Nephron (organoid): ENCODE results near the gene TSPAN14.
"Not testable (repeated sequence)": the region's sequence is repeated elsewhere in the genome, so short reads cannot be mapped to it uniquely, and the experiment has no call there.

Experiments
- H3K27ac Mint-ChIP-seq, 3 experiments: 2 replicates each; pipeline ENCODE4 v1.8.0; 2020; ENCODE audit warnings: mixed read lengths in 3 of 3, mild to moderate bottlenecking in 2 of 3, moderate library complexity in 1 of 3
- H3K27me3 Mint-ChIP-seq: 2 replicates; pipeline ENCODE4 v1.8.0; 2021; ENCODE audit warnings: low read depth, mild to moderate bottlenecking, moderate library complexity, mixed read lengths
- H3K36me3 Mint-ChIP-seq: 2 replicates; pipeline ENCODE4 v1.8.0; 2020; ENCODE audit warnings: low read depth, mixed read lengths
- H3K4me1 Mint-ChIP-seq: 2 replicates; pipeline ENCODE4 v1.8.0; 2020; ENCODE audit warnings: mixed read lengths
- H3K4me3 Mint-ChIP-seq, 3 experiments: 2 replicates each; pipeline ENCODE4 v1.8.0; 2020; ENCODE audit warnings: mild to moderate bottlenecking in 3 of 3, mixed read lengths in 3 of 3, moderate library complexity in 2 of 3
- H3K9me3 Mint-ChIP-seq: 2 replicates; pipeline ENCODE4 v1.8.0; 2020; ENCODE audit warnings: mixed read lengths
- TF ChIP-seq, protein P1 (sequence below), 3 experiments: fragments of 200-600 bp; sonication (generic); IDR thresholded peaks; one replicate each; pipeline ENCODE4 v1.5.0; 2021; ENCODE audit warnings: antibody characterized with exemption in 3 of 3; ENCODE audit not compliant: unreplicated experiment in 3 of 3

Gene TSPAN14

DNA sequence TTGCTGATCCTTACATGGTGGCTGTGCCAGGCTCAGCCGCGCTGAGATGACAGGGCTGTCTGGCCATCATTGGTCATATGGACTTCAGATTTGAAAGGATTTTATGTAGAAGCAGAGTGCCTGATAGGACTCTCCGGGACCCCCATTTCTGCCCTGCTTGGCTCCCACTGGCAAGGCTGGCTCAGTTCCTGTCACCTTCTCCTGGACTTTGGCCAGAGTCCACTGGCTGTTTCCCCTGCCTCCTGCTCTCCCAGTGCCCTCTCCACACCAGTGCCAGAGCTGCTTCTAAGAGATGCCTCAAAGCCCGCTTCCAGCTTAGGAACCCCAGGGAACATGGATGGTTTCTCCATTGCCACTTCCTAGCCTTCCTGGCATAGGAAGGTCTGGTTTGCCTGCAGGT lies 78.5 kb downstream of the TSPAN14 start:
- Mint-ChIP-seq H3K36me3 (peaks cover 23% of the 10 kb centered on the region), H3K27me3 (peaks cover 4% of the 10 kb centered on the region)

GRCh38 chr10:80534059-80534458 lies 79.9 kb downstream of the TSPAN14 start:
- Mint-ChIP-seq H3K4me1 (peaks cover 22% of the 10 kb centered on the region), H3K9me3 (peaks cover 11% of the 10 kb centered on the region), H3K36me3 (peaks cover 23% of the 10 kb centered on the region)
- H3K27ac Mint-ChIP-seq, H3K4me3 Mint-ChIP-seq, H3K27me3 Mint-ChIP-seq: not testable (repeated sequence)

More for the DNA sequence above, 78.5 kb downstream of the TSPAN14 start:
- H3K9me3 Mint-ChIP-seq = peaks cover 11% of the 10 kb centered on the region
- peak overlapping the region in 1 of 3 experiments; percentile 56 for H3K27ac Mint-ChIP-seq
- peaks cover 15% of the 10 kb centered on the region for H3K4me1 Mint-ChIP-seq
- TF ChIP-seq, protein P1, sequence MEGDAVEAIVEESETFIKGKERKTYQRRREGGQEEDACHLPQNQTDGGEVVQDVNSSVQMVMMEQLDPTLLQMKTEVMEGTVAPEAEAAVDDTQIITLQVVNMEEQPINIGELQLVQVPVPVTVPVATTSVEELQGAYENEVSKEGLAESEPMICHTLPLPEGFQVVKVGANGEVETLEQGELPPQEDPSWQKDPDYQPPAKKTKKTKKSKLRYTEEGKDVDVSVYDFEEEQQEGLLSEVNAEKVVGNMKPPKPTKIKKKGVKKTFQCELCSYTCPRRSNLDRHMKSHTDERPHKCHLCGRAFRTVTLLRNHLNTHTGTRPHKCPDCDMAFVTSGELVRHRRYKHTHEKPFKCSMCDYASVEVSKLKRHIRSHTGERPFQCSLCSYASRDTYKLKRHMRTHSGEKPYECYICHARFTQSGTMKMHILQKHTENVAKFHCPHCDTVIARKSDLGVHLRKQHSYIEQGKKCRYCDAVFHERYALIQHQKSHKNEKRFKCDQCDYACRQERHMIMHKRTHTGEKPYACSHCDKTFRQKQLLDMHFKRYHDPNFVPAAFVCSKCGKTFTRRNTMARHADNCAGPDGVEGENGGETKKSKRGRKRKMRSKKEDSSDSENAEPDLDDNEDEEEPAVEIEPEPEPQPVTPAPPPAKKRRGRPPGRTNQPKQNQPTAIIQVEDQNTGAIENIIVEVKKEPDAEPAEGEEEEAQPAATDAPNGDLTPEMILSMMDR (IDR thresholded peaks at IDR 0.05; ENCODE audit: unreplicated experiment in 3 of 3) = no peak
- H3K4me3 Mint-ChIP-seq = no peak overlapping the region

DNA sequence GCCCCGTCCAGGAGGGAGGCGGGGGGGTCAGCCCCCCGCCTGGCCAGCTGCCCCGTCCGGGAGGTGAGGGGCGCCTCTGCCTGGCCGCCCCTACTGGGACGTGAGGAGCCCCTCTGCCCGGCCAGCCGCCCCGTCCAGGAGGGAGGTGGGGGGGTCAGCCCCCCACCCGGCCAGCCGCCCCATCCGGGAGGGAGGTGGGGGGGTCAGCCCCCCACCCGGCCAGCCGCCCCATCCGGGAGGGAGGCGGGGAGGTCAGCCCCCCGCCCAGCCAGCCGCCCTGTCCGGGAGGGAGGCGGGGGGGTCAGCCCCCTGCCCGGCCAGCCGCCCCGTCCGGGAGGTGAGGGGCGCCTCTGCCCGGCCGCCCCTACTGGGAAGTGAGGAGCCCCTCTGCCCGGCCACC lies 80.5 kb downstream of the TSPAN14 start:
- H3K27ac Mint-ChIP-seq, H3K4me3 Mint-ChIP-seq, H3K27me3 Mint-ChIP-seq: not testable (repeated sequence)
- Mint-ChIP-seq H3K9me3 (peaks cover 11% of the 10 kb centered on the region), H3K4me1 (peaks cover 27% of the 10 kb centered on the region), H3K36me3 (peaks cover 23% of the 10 kb centered on the region)

GRCh38 chr10:80535671-80536360 lies 81.7 kb downstream of the TSPAN14 start:
- TF ChIP-seq, protein P1 (IDR thresholded peaks at IDR 0.05; ENCODE audit: unreplicated experiment in 3 of 3) = no peak

DNA sequence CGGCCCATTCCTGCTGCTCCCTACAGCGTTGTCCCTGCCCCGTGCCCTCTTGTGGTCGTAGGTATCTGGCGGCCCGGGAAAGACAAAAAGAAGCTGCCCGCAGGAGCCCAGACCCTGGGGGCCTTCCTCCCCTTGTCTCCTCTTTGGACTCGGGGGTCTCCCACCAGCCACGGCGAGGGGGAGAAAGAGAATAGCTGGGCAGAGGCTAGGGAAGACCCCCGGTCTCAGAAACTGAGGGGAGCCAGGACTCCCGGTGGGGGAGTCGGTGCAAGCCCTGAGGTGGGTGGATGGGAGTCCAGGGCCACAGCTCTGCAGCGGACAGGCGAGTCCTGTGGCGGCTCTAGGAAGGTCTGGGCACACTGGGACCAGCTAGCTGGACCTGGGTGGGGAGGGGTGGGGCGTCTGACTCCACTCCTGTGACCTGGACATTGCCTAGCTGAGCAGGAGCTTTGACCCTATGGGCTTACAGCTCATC lies 82.3 kb downstream of the TSPAN14 start:
- H3K27ac Mint-ChIP-seq = peak overlapping the region in 1 of 3 experiments; percentile 95
- TF ChIP-seq, protein P1 (IDR thresholded peaks at IDR 0.05; ENCODE audit: unreplicated experiment in 3 of 3) = no peak
- peaks cover 35% of the 10 kb centered on the region for H3K4me1 Mint-ChIP-seq
- H3K36me3 Mint-ChIP-seq = peaks cover 23% of the 10 kb centered on the region
- peaks cover 11% of the 10 kb centered on the region for H3K9me3 Mint-ChIP-seq
- peaks cover 6% of the 10 kb centered on the region for H3K27me3 Mint-ChIP-seq
- H3K4me3 Mint-ChIP-seq = no peak overlapping the region

More at GRCh38 chr10:80535671-80536360, 81.7 kb downstream of the TSPAN14 start:
- Mint-ChIP-seq H3K4me1 (peaks cover 34% of the 10 kb centered on the region), H3K27me3 (peaks cover 4% of the 10 kb centered on the region), H3K36me3 (peaks cover 23% of the 10 kb centered on the region), H3K9me3 (peaks cover 11% of the 10 kb centered on the region), H3K4me3 (no peak overlapping the region), H3K27ac (no peak overlapping the region)

DNA sequence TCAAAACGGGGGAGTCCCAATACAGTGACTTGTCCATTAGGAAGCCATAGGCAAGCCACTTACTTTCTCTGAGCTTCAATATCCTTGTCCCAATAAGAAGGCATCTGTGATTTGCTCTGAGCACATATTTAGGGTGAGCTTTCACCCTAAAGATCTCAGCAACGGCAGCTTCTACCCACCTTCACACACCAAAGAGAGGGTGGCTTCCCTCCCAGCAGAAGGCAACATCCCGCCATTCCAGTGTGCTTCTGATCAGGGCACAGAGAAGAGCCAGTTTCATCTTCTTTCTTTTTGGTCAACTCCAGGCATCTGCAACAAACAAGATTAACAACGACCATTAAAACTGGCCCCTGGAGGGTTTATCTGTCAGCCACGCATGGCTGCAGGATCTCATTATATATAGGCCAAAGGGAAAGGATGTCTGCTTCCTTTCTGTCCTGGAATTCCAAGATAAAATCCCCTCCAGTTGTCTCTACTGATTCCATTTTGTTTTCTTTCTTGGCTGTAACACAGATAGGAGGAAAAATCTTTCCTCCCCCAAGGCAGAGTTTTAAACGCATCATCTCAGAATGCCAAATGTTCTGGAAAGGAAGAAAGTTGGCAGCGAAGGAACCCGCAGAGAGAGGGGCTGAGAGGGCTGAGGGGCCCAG lies 83.1 kb downstream of the TSPAN14 start:
- peaks cover 11% of the 10 kb centered on the region for H3K9me3 Mint-ChIP-seq
- H3K27ac Mint-ChIP-seq = peak overlapping the region; percentile 91 to 95 (median 93)
- H3K36me3 Mint-ChIP-seq = peaks cover 20% of the 10 kb centered on the region
- no peak overlapping the region for H3K4me3 Mint-ChIP-seq
- H3K27me3 Mint-ChIP-seq = peaks cover 8% of the 10 kb centered on the region
- H3K4me1 Mint-ChIP-seq = peaks cover 38% of the 10 kb centered on the region
- TF ChIP-seq, protein P1 (IDR thresholded peaks at IDR 0.05; ENCODE audit: unreplicated experiment in 3 of 3) = no peak
